NOMO-1 treated with DMSO at 0.1 percent for 48 hours (cell line): Measurements from ENCODE around the gene MDM4.
"Not testable (repeated sequence)": the region's sequence is repeated elsewhere in the genome, so short reads cannot be mapped to it uniquely, and the experiment has no call there.

Experiments
- DNase-seq: peaks from one replicate; lab custom pipeline; 2025; ENCODE audit not compliant: unreplicated experiment; lab: John Stamatoyannopoulos, UW

The MDM4 gene, protein sequence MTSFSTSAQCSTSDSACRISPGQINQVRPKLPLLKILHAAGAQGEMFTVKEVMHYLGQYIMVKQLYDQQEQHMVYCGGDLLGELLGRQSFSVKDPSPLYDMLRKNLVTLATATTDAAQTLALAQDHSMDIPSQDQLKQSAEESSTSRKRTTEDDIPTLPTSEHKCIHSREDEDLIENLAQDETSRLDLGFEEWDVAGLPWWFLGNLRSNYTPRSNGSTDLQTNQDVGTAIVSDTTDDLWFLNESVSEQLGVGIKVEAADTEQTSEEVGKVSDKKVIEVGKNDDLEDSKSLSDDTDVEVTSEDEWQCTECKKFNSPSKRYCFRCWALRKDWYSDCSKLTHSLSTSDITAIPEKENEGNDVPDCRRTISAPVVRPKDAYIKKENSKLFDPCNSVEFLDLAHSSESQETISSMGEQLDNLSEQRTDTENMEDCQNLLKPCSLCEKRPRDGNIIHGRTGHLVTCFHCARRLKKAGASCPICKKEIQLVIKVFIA

DNA sequence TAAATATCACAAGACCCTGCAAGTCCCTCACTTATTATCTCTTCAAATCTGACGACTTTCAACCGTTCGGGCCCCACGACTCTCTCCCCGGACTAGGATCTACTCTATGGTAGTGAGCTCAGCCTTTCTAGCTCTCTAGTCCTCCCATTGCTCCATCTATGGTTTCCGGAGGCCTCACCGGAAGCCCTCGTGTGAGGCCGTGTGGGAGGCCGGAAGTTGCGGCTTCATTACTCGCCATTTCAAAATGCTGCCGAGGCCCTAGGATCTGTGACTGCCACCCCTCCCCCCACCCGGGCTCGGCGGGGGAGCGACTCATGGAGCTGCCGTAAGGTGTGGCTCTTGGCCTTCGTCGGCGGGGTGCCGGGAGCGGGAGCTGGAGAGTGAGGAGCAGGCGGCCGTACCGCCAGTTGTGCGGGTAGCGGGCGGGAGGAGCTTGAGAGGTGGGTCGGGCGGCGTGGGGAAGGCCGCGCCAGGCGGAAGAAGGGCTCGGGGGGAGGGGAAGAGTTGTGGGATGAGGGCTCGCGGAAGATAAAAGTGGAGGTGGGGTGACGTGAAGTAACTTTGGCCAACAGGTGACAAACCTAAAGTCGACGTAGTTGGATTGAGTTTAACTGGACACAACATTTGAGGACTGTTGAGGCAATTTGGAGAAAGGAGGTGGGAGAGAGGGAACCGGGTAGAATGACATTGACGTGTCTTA lies at the start of gene MDM4:
Gene MDM4 (plus strand): TSS at position 227 of the 700 bp plus-strand sequence. CDS start 9,113 bp downstream, outside the sequence.
- DNase-seq, result peak; percentile 97

DNA sequence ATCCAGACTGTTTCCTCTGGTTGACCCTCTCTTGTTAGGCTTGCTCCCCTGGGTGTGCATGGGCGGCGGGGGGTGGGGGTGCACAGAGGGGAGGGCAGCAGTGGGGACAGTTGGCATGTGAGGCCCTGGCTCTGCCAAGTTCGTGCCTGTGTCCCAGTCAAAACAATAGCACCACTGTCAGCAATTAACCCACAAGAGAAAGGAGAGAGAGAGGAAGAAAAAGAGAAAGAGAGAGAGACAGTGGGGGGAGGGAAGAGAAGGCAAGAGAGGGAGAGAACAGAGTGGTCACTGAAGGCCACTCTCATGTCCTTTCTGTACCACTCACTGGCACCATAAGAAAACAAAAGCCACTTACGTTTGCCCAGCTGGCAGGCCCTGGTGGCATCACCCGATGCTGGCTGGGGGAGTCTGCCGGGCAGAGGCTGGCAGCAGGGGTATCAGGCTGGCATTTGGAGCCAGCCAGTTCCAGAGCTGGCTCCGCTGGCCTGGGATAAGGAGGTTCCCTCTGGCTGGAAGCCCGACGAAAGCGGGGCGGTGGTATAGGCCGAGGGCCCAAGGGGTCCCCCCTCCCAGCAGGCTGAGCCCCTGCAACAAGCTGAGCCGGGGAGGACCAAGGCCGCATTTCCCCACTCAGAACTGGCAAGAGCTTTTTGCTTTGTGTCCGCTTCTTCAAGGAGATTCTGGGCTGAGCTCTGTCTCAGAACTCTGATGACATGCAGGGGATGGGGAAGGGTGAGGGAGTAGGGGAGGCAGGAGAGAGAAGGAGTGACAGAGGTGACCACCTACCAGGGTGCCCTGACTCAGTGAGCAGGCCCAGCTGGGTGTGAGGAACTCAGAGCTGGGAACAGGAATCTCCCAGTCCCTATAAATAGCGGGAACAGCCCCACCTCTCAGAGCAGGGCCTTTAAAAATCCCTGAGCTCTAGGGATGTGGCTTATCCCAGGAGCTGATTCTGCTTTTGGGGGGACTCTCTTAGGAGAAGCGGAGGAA lies 49.5 kb upstream of the MDM4 start:
- no peak for DNase-seq

DNA sequence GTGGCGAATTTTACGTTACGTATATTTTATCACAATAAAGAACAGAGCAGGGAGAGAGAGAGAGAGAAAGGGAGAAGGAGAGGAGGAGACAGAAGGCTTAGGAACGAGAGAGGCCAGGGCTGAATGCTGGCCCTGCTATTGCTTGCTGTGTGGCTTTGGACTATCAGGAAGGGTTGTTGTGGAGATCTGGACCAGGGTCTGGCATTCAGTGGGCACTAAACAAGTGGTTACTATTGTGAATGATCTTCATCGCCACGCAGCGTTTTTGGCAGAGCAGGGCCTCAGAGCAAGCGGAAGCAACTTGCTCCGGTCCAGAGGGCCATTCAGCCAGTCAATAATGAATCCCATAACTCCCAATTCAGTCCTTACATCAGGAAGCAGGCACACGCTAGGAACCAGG lies 48.0 kb upstream of the MDM4 start:
- DNase-seq, result no peak

DNA sequence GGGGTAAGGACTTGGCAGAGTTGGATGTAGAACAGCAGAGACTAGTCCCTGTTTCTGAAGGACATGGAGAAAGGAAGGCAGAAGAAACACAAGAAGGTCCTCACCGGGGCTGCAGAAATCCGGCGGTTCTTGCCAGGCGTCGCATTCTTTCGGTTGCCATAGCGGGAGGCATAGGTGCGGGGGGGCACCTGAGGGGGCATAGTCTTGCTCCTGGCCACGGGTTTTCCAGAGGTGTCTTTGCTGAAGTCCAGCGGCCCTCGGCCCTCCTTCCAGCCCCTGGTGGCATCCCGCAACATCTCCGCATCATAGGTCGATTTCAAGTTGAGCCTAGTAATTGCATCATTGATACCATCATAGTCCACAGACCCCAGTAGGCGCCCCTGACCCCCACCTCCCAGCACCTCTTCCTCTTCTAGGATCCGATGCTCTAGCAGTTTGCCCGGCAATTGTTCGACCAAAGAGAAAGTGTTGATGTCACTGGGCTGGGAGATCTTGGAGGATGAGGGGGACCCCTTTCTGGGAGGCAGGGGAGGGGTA lies 47.4 kb upstream of the MDM4 start:
- no peak for DNase-seq

DNA sequence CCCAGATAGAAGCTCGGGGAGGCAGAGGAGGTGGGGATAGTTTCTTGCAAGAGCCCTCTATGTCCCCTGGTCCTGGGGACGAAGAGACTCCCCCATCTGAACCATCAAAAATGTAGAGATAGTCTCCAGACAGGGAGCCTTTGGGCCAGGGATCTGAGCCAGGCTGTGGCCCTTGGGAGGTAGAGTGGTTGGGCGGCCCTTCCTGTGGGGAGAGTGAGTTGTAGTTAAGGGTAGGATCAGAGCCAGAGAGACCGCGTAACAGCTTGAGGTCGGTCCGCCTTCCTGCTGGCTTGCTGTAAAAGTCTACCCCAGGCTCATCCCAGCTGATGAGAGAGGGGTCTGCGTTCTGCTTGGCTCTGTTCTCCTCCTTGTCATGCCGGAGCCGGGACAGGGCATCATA lies 46.9 kb upstream of the MDM4 start:
- DNase-seq, result no peak

DNA sequence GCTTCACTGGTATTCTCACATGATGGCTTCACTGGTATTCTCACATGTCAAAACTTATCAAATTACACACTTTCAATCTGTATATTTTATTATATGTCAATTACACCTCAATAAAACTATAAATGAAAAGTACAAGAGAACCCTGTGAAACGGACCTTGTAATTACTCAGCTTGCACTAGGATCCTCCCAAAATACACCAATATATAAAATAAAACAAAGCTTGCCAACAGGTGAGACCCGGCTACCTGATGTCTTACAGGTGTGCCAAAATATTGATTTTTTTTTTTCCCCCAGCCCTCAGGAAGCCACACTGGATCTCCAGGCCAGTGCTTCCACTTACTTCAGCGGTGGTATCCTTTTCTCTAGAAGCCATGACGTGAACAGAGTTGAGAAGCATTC lies 44.5 kb upstream of the MDM4 start:
- no peak for DNase-seq

DNA sequence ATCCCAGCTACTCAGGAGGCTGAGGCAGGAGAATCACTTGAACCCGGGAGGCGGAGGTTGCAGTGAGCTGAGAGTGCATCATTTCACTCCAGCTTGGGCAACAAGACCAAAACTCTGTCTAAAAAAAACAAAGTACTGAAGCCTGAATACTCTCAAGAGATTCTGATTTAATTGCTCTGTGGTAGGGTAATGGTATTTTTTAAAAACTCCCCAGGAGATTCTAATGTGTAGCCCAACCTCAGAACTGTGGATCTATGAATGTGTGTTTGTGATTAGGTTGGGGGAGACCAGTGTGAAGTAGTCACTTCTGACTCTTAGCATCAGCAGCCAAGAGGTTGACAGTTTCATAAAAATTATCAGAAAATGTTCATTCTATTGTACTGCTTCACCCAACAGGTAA lies 43.5 kb upstream of the MDM4 start:
- DNase-seq, result no peak

DNA sequence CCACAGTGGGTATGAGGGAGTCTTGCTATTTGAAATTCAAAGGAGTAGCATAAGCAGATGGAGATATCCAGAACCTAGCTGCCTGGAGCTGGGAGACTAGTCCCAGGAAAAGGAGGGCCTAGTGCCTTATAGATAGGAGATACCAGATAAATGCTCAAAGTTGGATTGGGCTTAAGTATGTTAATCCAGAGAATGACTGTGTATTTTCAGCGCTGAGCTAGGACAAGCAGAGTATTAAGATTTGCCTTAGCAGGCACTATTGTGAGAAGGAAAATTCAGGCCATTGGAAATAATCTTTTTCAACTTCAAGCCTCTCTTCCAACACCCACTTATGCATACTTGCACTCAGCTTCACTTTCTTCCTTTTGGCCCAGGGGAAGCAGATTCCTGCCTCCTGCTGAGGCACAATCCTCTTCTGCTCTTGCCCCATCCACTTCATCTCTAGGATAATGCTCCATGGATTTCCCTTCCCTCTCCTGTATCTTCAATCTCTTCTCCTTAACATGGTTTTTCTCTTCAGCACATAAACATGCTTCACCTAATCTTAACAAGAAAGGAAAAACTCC lies 42.7 kb upstream of the MDM4 start:
- DNase-seq, result no peak

DNA sequence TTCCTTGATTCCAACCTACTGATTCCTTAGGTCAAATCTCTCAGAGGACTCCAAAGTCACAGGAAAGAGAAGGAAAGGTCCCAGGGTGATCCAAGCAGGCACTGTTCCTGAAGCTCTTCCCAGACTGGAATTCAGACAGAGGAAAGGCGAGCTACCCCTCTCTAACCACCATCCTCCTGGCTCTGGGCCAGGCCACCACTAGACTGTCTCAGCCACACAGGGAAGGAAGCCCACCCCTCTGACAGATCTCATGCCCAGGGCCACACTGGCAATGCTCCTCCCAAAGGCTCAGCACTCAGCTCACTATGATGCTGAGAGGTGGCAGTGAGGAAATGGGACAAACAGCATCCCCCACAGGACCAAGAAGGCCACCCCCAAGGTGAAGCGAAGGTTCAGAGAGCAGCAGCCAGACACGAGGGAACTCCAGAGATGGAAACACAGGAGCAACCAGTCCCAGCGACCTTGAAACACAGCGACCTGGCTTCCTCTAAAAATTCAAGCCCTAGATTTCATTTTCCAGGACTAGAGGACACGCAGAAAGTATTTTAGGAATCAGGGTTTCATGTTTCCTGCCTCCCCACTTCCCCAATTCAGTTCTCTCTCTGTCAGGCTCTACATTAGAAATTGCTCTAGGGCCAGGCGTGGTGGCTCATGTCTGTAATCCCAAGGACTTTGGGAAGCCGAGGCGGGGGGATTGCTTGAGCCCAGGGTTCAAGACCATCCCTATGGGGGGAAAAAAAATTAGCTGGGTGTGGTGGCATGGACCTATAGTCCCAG lies 40.4 kb upstream of the MDM4 start:
- DNase-seq, result peak; percentile 57

DNA sequence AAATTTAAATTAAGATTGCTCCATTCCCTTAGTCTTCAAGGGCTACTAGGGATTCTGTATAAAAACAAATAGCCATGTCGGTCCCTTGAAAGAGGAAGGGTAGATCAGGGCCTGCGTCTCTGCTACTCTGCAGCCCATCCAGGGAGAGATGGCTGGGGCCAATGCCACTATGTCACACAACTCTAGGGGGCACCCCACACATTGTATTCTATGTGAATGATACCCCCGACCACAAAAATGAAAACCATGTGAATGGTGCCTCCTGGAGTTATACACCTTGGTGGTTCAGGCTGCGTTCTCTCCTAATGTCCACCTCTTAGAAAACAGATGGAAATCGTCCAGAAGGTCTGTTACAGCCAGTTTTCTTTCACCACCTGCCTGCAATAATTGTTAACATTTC lies 39.6 kb upstream of the MDM4 start:
- DNase-seq, result no peak

DNA sequence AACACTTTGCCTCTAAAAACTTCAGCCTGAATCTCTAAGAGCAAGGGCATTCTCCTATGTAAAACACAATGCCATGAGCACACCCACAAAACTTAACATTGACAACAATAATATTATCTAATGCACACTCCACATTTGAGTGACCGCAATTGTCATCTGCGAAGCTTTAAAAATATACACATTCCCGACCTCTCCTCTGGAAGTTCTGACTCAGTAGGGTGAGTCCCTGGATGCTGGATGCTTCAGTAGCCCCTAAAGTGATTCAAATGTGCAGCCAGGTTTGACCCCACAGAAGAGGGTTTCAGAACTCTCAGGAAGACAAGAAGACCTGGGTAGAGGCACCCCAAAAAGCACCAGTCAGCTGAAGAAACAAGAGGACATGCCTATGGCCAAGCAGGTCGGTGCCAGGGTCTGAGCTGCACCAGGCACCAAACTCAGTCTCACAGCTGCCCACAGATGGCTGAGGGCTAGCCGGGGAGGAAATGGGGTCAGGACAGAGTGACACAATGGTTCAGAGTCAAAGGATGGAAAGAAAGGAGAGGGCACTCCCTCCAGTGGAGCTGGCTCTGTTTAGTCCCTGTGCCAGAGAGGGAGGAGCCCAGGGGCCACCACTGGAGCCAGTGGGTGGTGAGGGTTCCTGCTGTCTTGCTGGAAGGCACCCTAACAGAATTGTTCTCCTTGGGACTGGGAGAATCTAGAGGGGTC lies 39.0 kb upstream of the MDM4 start:
- DNase-seq, result no peak

DNA sequence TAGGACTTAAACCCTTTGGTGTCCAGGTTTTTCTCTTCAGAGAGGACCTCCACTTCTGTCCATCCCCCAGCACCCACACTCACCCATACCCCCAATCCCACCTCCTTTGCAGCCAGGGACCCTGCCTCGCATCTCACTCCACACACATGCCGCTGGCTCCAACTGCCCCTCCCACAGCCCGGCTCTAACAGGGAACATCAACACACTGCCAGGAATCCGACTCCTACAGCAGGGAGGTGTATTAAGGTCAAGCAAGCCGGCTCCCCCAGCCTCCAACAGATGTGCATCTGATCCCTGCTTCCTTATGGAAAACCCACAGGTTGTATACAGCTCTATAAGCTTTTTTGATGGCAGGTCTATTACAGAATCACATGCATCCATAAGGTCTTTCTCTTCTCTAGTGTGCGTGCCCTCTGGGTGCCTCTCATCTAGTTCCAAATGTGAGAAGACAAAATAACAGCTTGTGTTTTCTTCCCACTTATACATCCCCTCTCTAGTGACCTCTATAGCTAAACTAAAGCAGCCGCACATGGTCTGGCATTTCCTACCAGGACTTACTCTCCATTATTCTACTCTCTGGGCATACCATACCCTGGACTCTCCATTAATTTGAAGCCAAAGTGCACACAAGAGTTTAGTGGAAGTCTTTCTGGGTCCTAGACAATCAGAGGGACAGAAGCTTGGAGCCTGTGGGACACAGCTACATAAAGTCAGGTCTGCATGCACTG lies 37.9 kb upstream of the MDM4 start:
- no peak for DNase-seq

DNA sequence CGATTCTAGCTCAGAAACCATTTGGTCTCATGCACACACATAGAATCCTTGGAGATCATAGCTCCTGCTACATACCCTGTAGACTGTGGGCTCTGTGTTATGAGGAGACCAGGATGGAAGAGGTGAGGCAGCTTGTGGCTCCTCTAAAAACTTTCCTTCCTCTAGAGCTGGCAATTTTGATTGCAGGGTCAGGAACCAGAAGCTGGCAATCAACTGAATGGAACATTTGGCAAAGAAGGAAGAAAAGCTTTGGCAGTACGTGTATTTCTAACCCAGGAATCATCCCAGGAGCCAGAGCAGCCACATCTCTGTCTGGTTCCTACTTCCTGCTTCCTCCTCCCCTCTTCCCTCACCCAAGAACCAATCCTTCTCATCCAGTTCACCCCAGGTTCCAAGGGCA lies 37.3 kb upstream of the MDM4 start:
- no peak for DNase-seq

DNA sequence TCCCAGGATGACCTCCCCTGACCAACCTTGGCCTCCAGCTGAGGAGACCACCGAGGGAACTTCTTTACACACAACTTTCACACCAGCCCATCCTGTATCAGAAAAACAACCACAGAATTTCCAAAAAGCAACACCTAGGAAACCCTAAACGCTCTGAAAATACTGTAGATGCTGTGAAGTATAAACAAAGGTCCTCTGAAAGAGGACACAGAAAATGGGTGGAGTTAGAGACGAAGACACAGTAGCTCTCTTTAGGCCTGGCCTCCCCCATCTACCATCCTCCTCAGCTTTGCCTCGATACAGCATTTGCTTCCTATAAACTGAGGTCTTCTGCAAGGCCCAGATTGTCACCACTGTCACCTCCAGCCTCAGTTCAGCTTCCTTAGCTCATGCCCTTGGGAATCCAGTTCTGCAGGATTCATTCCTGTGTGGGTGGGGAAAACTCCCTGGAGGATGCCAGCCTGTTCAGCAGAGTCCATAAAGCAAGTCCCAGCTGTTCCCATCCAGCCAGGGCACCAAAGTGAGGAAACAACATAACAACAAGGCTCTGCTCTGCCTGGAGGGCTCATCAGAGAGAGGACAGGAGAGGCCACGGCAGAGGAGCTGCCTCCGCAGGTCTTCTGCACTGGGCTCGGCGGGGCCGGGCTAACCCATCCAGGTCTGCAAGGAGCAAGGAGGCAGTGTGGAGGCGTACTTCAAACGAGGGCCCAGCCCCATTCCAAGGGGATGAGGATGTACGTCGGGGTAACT lies 36.6 kb upstream of the MDM4 start:
- no peak for DNase-seq

DNA sequence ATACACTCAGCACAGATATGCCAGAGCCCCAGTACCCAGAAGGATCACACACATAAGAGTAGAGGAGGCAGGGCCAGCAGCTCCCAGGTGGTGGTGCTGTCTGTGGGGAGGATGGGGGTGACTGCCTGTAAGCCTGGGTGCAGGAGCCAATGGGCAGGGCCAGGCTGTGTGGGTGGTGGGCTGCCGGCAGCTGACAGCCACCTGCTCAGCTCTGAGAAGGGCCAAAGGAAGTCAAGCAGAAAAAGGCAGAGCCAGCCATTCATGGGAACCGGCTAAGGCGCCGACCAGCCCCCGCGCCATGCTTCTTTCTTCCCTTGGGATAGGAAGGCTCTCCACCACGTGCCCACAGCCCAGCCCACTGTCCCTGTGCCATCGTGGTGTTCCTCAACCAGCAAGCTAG lies 35.7 kb upstream of the MDM4 start:
- DNase-seq, result no peak

DNA sequence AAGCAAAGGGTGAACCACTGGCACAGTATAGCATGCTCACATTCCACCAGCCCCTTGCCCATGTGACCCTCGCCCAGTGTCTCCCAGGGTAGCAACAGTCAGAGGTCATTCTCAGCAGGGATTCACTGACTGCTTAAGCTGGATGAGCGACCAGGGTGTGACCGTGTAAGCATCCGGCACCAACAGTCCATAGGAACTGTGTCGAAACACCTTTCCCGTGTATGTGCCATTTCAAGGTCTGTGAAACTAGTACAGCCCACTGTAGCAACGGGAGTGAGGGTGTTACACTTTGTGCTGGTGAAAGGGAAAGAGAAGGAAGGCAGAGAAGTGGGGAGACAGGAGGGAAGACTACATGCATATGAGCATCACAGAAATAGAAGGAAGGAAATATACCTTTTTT lies 32.4 kb upstream of the MDM4 start:
- no peak for DNase-seq

DNA sequence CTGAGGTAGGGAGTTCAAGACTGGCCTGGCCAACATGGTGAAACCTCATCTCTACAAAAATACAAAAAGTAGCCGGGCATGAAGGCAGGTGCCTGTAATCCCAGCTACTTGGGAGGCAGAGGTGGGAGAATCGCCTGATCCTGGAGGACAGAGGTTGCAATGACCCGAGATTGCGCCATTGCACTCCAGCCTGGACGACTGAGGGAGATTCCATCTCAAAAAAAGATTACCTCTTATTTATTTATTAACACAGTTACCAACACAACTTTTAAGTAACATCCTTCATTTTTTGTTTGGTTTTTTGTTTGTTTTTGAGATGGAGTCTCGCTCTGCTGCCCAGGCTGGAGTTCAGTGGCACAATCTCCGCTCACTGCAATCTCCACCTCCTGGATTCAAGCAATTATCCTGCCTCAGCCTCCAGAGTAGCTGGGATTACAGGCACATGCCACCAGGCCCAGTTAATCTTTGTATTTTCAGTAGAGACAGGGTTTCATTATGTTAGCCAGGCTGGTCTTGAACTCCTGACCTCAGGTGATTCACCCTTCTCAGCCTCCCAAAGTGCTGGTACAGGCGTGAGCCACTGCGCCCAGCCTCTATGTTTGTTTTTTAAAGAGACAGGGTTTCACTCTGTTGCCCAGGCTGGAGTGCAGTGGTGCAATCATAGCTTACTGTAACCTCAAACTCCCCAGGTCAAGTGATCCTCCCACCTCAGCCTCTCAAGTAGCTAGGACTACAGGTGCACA lies 29.5 kb upstream of the MDM4 start:
- not testable (repeated sequence) for DNase-seq
